Eye (tissue), 1 donor: Measurements from ENCODE around the gene GDF10.

Experiments
- DNase-seq: peaks from one replicate; pipeline ENCODE4 v3.0.0-alpha.2; 2015

Gene GDF10

GRCh38 chr10:47357131-47357582, 57.2 kb downstream of the GDF10 start:
- no peak for DNase-seq

- no peak for DNase-seq
Observed at GRCh38 chr10:47357911-47358310, 57.9 kb downstream of the GDF10 start.

- DNase-seq, result no peak
Observed at GRCh38 chr10:47358457-47358856, 58.5 kb downstream of the GDF10 start.

- no peak for DNase-seq
Observed at GRCh38 chr10:47359101-47359500, 59.1 kb downstream of the GDF10 start.

- no peak for DNase-seq
Observed at GRCh38 chr10:47359626-47360418, 59.8 kb downstream of the GDF10 start.

GRCh38 chr10:47360419-47361040, 60.5 kb downstream of the GDF10 start:
- DNase-seq, result no peak

GRCh38 chr10:47361293-47361692, 61.3 kb downstream of the GDF10 start:
- peak; percentile 78 for DNase-seq

- DNase-seq, result no peak
Observed at GRCh38 chr10:47362199-47362598, 62.2 kb downstream of the GDF10 start.
